Hematopoietic multipotent progenitor cell (in vitro differentiated cells): ENCODE data around the gene SLC8A1. TPM values are rescaled to one million over a fixed set of nuclear protein-coding genes. Genes with fewer than 3 reads are reported as not detected.
"Not testable (repeated sequence)": the region's sequence is repeated elsewhere in the genome, so short reads cannot be mapped to it uniquely, and the experiment has no call there.

Experiments
- DNase-seq, 3 donors: peaks; one replicate each; pipeline ENCODE4 v3.0.0-alpha.2; 2011 to 2015; ENCODE audit warnings: low read depth in 2 of 3, low spot score in 2 of 3
- total RNA-seq: library from RNA; depleted of rRNA; stranded (reverse); fragments of >200 nt; gene quantifications from one replicate; pipeline ENCODE4 v1.2.3, GENCODE V29; 2012

Gene SLC8A1
- total RNA-seq, 1 donor, result 1.6 TPM

- DNase-seq, result no peak
These were observed 354.1 kb downstream of the SLC8A1 start for GRCh38 chr2:40097691-40098385.

GRCh38 chr2:40096360-40096759, 355.5 kb downstream of the SLC8A1 start:
- no peak for DNase-seq

GRCh38 chr2:40095000-40095399, 356.9 kb downstream of the SLC8A1 start:
- peak in 2 of 3 donors; percentile 9 to 65 for DNase-seq

- no peak for DNase-seq
These were observed 357.4 kb downstream of the SLC8A1 start for GRCh38 chr2:40094451-40094850.

- DNase-seq, result peak in 1 of 3 donors; percentile 28
These were observed 358.7 kb downstream of the SLC8A1 start for GRCh38 chr2:40093021-40093675.

- no peak for DNase-seq
These were observed 361.8 kb downstream of the SLC8A1 start for GRCh38 chr2:40090044-40090443.

- no peak for DNase-seq
These were observed 364.0 kb downstream of the SLC8A1 start for GRCh38 chr2:40087927-40088326.

GRCh38 chr2:40087434-40087833, 364.5 kb downstream of the SLC8A1 start:
- no peak for DNase-seq

- no peak for DNase-seq
These were observed 366.1 kb downstream of the SLC8A1 start for GRCh38 chr2:40085786-40086185.

GRCh38 chr2:40073336-40073735, 378.6 kb downstream of the SLC8A1 start:
- DNase-seq, result not testable (repeated sequence)

- no peak for DNase-seq
These were observed 379.3 kb downstream of the SLC8A1 start for GRCh38 chr2:40072442-40073232.

- no peak for DNase-seq
These were observed 389.5 kb downstream of the SLC8A1 start for GRCh38 chr2:40062381-40062780.

- no peak for DNase-seq
These were observed 402.1 kb downstream of the SLC8A1 start for GRCh38 chr2:40049781-40050180.

GRCh38 chr2:40048506-40048905, 403.4 kb downstream of the SLC8A1 start:
- DNase-seq, result no peak

GRCh38 chr2:40047406-40047805, 404.5 kb downstream of the SLC8A1 start:
- no peak for DNase-seq
